Thymus (tissue), 11 donors: ENCODE measurements around the gene TCP11L2. TPM values are rescaled to one million over a fixed set of nuclear protein-coding genes. Genes with fewer than 3 reads are reported as not detected.

Experiments used
- DNase-seq, 9 donors: peaks; one replicate each; pipeline ENCODE4 v3.0.0-alpha.2; 2013; ENCODE audit warnings: low spot score in 9 of 9, low read depth in 6 of 9, missing footprints in 1 of 9
- H3K27ac ChIP-seq, 2 donors: one replicate each; pipeline ENCODE4 v1.5.1; 2013; ENCODE audit warnings: control low read depth in 1 of 2, low read depth in 1 of 2, low read length in 1 of 2, mild to moderate bottlenecking in 1 of 2, moderate library complexity in 1 of 2
- H3K27me3 ChIP-seq, 2 donors: one replicate each; pipeline ENCODE4 v1.5.1; 2013; ENCODE audit warnings: low read length in 1 of 2; ENCODE audit not compliant: control insufficient read depth in 2 of 2, insufficient read depth in 1 of 2
- H3K36me3 ChIP-seq, 2 donors: one replicate each; pipeline ENCODE4 v1.5.1; 2013; ENCODE audit warnings: low read length in 1 of 2, mild to moderate bottlenecking in 1 of 2, moderate library complexity in 1 of 2; ENCODE audit not compliant: control insufficient read depth in 2 of 2, insufficient read depth in 2 of 2
- H3K4me1 ChIP-seq, 2 donors: one replicate each; pipeline ENCODE4 v1.5.1; 2013; ENCODE audit warnings: low read length in 2 of 2; ENCODE audit not compliant: control insufficient read depth in 2 of 2, insufficient read depth in 2 of 2
- H3K4me3 ChIP-seq, 2 donors: one replicate each; pipeline ENCODE4 v1.5.1; 2013; ENCODE audit warnings: low read length in 2 of 2, control low read depth in 1 of 2, mild to moderate bottlenecking in 1 of 2
- H3K9me3 ChIP-seq, 2 donors: one replicate each; pipeline ENCODE4 v1.5.1; 2013; ENCODE audit warnings: low read length in 1 of 2, mild to moderate bottlenecking in 1 of 2; ENCODE audit not compliant: control insufficient read depth in 2 of 2, insufficient read depth in 1 of 2
- WGBS: extraction: QIAGEN DNeasy Blood & Tissue Kit; methylation state at CpG from one replicate; pipeline ENCODE4 v1.1.7; 2013; 5-methylcytosine and 5-hydroxymethylcytosine counted together
- polyA plus RNA-seq: library from polyadenylated mRNA; stranded (reverse); fragments of 200-250 nt; gene quantifications from one replicate; pipeline ENCODE4 v1.2.3, GENCODE V29; 2013
- total RNA-seq: library from RNA; stranded (reverse); fragments of 120-200 nt; gene quantifications from one replicate; pipeline ENCODE4 v1.2.4, GENCODE V29; 2013
- donor health status: healthy.

The TCP11L2 gene
- total and polyA plus RNA-seq, 2 donors: 5.9 to 18.3 TPM

DNA sequence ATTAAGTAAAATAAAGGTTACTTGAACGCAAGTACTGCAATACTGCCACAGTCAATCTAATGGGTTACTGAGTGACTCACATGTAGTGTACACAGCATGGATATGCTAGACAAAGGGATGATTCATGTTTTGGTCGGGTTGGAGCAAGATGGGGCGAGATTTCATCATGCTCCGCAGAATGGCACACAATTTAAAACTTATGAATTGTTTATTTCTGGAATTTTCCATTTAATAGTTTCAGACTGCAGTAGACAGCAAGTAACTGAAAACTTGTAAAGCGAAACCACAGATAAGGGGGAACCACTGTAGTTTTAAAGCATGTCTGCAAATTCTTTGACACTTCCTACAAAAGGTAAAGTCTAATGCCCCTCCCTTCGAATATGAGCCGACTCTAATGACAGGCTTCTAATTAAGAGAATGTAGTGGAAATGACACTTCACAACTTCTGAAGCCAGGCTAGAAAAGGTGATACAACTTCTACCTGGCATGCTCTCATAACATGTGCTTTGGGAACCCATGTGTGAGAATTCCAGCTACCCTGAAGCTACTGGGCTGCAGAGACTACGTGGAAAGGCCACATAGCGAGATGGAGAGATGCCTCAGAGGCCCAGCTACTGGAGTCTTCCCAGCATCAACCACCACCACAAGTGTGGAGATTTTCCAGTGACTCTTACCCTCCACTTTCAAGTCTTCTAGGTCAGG lies 13.9 kb upstream of the TCP11L2 start:
- Histone ChIP-seq H3K36me3 (no peaks in the 10 kb centered on the region), H3K27me3 (peaks cover 0 to 8% of the 10 kb centered on the region in 2 donors), H3K4me3 (no peak overlapping the region), H3K27ac (peak overlapping the region in 1 of 2 donors; percentile 15), H3K4me1 (no peaks in the 10 kb centered on the region), H3K9me3 (no peaks in the 10 kb centered on the region)
- WGBS: 90% methylated on average over 9 of the region's 9 CpGs
- no peak for DNase-seq

DNA sequence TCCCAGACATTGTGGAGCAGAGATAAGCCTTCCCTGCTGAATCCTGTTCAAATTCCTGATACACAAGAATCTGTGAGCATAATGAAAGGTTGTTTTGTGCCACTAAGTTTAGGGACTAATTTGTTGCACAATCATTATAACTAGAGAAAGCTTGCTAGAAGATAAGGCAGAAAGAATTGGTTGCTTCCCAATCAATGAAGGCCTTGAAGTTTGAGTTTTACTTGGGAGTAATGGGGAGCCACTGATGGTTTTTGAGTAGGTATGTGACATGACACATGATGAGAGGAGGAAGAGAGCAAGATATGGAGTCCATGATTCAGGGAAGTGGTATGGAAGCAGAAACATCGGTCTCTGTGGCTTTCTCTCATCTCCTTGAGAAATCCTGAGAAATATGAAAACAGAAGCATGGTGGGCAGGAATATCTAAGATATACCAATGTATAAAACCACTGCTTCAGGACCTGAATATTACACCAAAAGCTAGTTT lies 13.3 kb upstream of the TCP11L2 start:
- no peak overlapping the region for H3K4me3 ChIP-seq
- DNase-seq: no peak
- no peaks in the 10 kb centered on the region for H3K4me1 ChIP-seq
- 100% methylated on average over 1 of the region's 1 CpG for WGBS
- H3K9me3 ChIP-seq: no peaks in the 10 kb centered on the region
- no peak overlapping the region for H3K27ac ChIP-seq
- no peaks in the 10 kb centered on the region for H3K36me3 ChIP-seq
- H3K27me3 ChIP-seq: peaks cover 0 to 8% of the 10 kb centered on the region in 2 donors

DNA sequence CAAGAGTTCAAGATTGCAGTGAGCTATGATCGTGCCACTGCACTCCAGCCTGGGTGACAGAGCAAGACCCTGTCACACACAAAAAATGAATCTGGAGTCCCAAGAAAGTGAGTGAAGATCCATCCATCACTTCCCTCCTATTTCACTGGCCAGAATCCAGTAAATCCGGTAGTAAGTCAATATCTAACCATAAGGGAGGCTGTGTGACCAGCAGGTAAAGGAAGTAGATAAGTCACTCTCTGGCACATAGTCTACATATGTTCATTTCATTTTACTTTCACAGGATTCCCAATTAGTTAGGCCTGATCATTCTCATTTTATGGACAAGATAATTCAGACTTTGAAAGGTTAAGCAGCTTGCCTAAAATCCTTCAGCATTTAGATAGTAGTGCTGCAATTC lies 11.9 kb upstream of the TCP11L2 start:
- WGBS: 96% methylated on average over 2 of the region's 2 CpGs
- Histone ChIP-seq H3K27me3 (peaks cover 0 to 2% of the 10 kb centered on the region in 2 donors), H3K9me3 (no peaks in the 10 kb centered on the region), H3K4me1 (no peaks in the 10 kb centered on the region), H3K27ac (no peak overlapping the region), H3K36me3 (no peaks in the 10 kb centered on the region), H3K4me3 (no peak overlapping the region)
- no peak for DNase-seq

DNA sequence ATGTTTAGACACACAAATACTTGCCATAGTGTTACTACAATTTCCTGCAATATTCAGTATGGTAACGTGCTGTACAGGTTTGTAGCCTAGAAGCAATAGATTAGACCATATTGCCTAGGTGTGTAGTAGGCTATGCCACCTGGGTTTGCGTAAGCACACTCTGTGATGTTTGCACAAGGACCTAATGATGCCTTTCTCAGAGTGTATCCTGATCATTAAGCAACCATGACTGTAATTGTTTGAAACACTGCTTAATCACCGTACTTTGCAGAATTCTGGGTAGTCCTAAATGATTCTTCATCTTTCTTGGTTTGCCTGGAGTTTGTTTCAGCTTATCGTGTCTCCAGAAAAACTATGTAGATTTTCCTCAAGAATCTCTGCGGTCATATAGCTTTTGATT lies 11.2 kb upstream of the TCP11L2 start:
- DNase-seq: no peak
- no peaks in the 10 kb centered on the region for H3K27me3 ChIP-seq
- H3K4me3 ChIP-seq: no peak overlapping the region
- no peaks in the 10 kb centered on the region for H3K4me1 ChIP-seq
- WGBS: 95% methylated on average over 5 of the region's 5 CpGs
- H3K36me3 ChIP-seq: no peaks in the 10 kb centered on the region
- H3K27ac ChIP-seq: no peak overlapping the region
- H3K9me3 ChIP-seq: no peaks in the 10 kb centered on the region

- no peaks in the 10 kb centered on the region for H3K36me3 ChIP-seq
- H3K4me1 ChIP-seq: no peaks in the 10 kb centered on the region
- DNase-seq: no peak
- H3K4me3 ChIP-seq: no peak overlapping the region
- no peaks in the 10 kb centered on the region for H3K27me3 ChIP-seq
- no peak overlapping the region for H3K27ac ChIP-seq
- H3K9me3 ChIP-seq: no peaks in the 10 kb centered on the region
- 96% methylated on average over 5 of the region's 5 CpGs for WGBS
Measured at GRCh38 chr12:106292339-106292738, 10.2 kb upstream of the TCP11L2 start.

DNA sequence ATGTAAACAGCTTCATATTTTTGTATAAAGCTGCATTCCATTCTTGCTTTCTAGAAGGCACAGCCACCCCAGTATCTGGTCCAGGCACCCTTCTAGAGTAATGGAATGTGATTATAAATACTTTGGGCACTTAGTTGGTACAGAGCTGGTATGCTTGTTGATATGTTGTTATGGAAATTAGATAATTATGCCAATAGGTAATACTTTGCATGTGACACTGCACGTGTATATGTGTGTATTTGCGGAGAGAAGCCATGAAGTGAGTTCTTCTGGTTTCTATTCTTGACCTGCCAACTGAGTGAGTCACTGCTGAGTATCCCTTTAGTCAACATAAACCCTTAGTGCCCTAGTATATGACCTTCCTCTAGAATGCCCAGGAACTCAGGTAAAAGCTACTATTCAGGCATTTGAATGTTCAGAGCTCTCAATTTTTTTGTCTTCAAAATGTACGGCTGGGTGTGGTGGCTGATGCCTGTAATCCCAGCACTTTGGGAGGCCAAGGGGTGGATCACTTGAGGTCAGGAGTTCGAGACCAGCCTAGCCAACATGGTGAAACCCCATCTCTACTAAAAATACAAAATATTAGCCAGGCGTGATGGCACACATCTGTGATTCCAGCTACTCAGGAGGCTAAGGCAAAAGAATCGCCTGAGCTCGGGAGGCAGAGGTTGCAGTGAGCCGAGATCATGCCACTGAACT lies 6.2 kb upstream of the TCP11L2 start:
- Histone ChIP-seq H3K27ac (no peak overlapping the region), H3K36me3 (no peaks in the 10 kb centered on the region), H3K27me3 (no peaks in the 10 kb centered on the region), H3K4me1 (peaks cover under 1 to 3% of the 10 kb centered on the region in 2 donors), H3K9me3 (no peaks in the 10 kb centered on the region), H3K4me3 (no peak overlapping the region)
- 96% methylated on average over 8 of the region's 8 CpGs for WGBS
- DNase-seq: no peak

DNA sequence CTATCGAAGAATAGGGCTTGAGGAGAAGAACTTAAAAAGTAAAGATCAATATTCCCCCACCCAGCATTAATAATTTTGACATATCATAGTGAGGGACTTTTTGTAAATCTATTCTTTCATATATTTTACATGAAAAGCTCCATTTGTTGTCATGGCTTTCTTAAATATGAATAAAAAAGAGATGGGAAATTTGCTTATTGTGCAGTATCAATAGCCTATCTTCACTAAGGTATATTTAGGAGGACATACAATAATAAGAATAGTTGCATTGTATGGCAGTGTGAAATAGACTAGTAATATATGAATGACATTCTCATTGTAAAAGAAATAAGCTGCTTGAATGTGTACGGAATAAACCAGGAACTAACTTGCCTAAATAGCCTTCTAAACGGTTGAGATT lies 5.5 kb upstream of the TCP11L2 start:
- 94% methylated on average over 3 of the region's 3 CpGs for WGBS
- no peaks in the 10 kb centered on the region for H3K36me3 ChIP-seq
- DNase-seq: no peak
- no peaks in the 10 kb centered on the region for H3K27me3 ChIP-seq
- H3K4me1 ChIP-seq: peaks cover 3 to 11% of the 10 kb centered on the region in 2 donors
- no peak overlapping the region for H3K27ac ChIP-seq
- no peak overlapping the region for H3K4me3 ChIP-seq
- no peaks in the 10 kb centered on the region for H3K9me3 ChIP-seq

DNA sequence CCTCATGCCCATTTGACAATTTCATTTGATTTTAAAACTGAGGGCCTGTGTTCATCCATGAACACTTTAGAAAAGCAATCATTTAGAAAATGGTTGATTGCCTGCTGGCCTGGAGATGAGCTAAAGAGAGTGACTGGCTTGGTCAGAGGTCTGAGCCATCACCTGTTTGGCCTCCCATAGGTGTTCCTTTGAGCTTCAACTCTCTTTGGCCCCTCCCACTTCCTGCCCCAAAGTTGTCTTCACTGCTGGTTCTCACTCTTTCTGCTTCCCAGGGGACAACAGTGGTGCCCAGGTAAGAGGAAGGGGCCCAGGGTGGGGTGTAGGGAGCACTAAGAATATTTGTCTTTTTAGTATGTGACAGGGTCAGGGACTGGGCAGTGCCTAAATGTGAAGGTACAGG lies 4.9 kb upstream of the TCP11L2 start:
- H3K36me3 ChIP-seq: no peaks in the 10 kb centered on the region
- peaks cover 3 to 11% of the 10 kb centered on the region in 2 donors for H3K4me1 ChIP-seq
- H3K27ac ChIP-seq: no peak overlapping the region
- H3K9me3 ChIP-seq: no peaks in the 10 kb centered on the region
- DNase-seq: peak in 1 of 9 donors; percentile 30
- no peak overlapping the region for H3K4me3 ChIP-seq
- no peaks in the 10 kb centered on the region for H3K27me3 ChIP-seq

DNA sequence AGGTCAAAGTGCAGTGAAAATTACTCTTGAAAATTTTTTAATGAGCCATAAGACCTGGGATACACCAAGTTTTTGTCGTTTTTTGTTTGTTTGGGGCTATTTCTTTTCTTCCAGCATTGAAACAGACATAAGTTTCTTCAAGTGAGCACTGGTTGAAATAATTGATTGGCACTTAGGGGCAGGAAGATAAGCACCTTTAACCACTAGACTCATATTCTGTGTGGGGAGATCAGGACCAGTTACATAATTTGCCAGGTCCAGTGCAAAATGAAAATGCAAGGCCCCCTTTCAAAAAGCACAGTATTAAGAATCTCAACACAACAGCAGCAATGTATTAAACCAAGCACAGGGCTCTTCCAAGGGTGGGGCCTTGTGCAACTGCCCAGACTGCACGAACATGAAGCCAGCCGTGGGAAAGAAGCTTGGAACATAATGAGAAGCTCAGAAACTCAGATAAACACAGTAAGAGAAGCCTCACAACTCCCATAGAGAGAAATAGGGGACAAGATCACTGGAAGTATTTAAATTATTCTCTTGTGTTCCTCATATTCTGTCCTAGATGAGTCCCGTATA lies 3.2 kb upstream of the TCP11L2 start:
- H3K4me3 ChIP-seq: no peak overlapping the region
- WGBS: 91% methylated on average over 4 of the region's 4 CpGs
- H3K4me1 ChIP-seq: peaks cover 9 to 21% of the 10 kb centered on the region in 2 donors
- H3K27ac ChIP-seq: no peak overlapping the region
- H3K9me3 ChIP-seq: no peaks in the 10 kb centered on the region
- no peaks in the 10 kb centered on the region for H3K27me3 ChIP-seq
- H3K36me3 ChIP-seq: no peaks in the 10 kb centered on the region
- no peak for DNase-seq
